IPS DF 6.9 (cell line): ENCODE measurements around the gene IGSF9B.

Experiments
- DNase-seq: peaks from one replicate; pipeline ENCODE4 v3.0.0-alpha.2; 2013; ENCODE audit warnings: low read depth, low spot score
- H3K27ac ChIP-seq: one replicate; pipeline ENCODE4 v1.5.1; 2013; ENCODE audit warnings: low read length, control low read depth
- H3K27me3 ChIP-seq: 2 replicates; pipeline ENCODE4 v1.6.1; 2013; ENCODE audit warnings: mild to moderate bottlenecking, low read length; ENCODE audit not compliant: control insufficient read depth, insufficient read depth
- H3K36me3 ChIP-seq: 2 replicates; pipeline ENCODE4 v1.6.1; 2013; ENCODE audit warnings: low read length; ENCODE audit not compliant: control insufficient read depth, insufficient read depth
- H3K4me1 ChIP-seq: 2 replicates; pipeline ENCODE4 v1.6.1; 2013; ENCODE audit warnings: low read length; ENCODE audit not compliant: control insufficient read depth, insufficient read depth
- H3K4me3 ChIP-seq: 2 replicates; pipeline ENCODE4 v1.5.1; 2013; ENCODE audit warnings: mild to moderate bottlenecking, low read length
- H3K9me3 ChIP-seq: 2 replicates; pipeline ENCODE4 v1.6.1; 2013; ENCODE audit warnings: low read length, inconsistent platforms; ENCODE audit not compliant: control insufficient read depth, insufficient read depth
- WGBS: extraction: QIAGEN DNeasy Blood & Tissue Kit; methylation state at CpG from one replicate; pipeline ENCODE4 v1.1.7; 2013; ENCODE audit warnings: mixed read lengths, missing lambda C conversion rate; ENCODE audit not compliant: insufficient read length, insufficient coverage; 5-methylcytosine and 5-hydroxymethylcytosine counted together

The IGSF9B gene

GRCh38 chr11:133921026-133921425 lies 35.7 kb downstream of the IGSF9B start:
- Histone ChIP-seq H3K4me1 (no peaks in the 10 kb centered on the region; the same call in 1 of the 2 replicates), H3K27ac (no peak overlapping the region), H3K36me3 (peaks cover 29% of the 10 kb centered on the region), H3K27me3 (no peaks in the 10 kb centered on the region), H3K9me3 (no peaks in the 10 kb centered on the region), H3K4me3 (no peak overlapping the region)
- WGBS, result no CpG with 5 or more reads among the region's 33 CpGs
- no peak for DNase-seq

- no peak overlapping the region for H3K4me3 ChIP-seq
- no peak overlapping the region for H3K27ac ChIP-seq
- DNase-seq, result no peak
- H3K27me3 ChIP-seq, result no peaks in the 10 kb centered on the region
- peaks cover 24% of the 10 kb centered on the region for H3K36me3 ChIP-seq
- WGBS, result no CpG with 5 or more reads among the region's 47 CpGs
- H3K4me1 ChIP-seq, result no peaks in the 10 kb centered on the region; the same call in 1 of the 2 replicates
- no peaks in the 10 kb centered on the region for H3K9me3 ChIP-seq
Measured at GRCh38 chr11:133920109-133920990, 36.4 kb downstream of the IGSF9B start.

GRCh38 chr11:133919330-133920108 lies 37.2 kb downstream of the IGSF9B start:
- peaks cover 19% of the 10 kb centered on the region for H3K36me3 ChIP-seq
- no peak for DNase-seq
- no CpG with 5 or more reads among the region's 66 CpGs for WGBS
- H3K27ac ChIP-seq, result no peak overlapping the region
- H3K27me3 ChIP-seq, result no peaks in the 10 kb centered on the region
- H3K9me3 ChIP-seq, result no peaks in the 10 kb centered on the region
- no peaks in the 10 kb centered on the region; the same call in 1 of the 2 replicates for H3K4me1 ChIP-seq
- no peak overlapping the region for H3K4me3 ChIP-seq

DNA sequence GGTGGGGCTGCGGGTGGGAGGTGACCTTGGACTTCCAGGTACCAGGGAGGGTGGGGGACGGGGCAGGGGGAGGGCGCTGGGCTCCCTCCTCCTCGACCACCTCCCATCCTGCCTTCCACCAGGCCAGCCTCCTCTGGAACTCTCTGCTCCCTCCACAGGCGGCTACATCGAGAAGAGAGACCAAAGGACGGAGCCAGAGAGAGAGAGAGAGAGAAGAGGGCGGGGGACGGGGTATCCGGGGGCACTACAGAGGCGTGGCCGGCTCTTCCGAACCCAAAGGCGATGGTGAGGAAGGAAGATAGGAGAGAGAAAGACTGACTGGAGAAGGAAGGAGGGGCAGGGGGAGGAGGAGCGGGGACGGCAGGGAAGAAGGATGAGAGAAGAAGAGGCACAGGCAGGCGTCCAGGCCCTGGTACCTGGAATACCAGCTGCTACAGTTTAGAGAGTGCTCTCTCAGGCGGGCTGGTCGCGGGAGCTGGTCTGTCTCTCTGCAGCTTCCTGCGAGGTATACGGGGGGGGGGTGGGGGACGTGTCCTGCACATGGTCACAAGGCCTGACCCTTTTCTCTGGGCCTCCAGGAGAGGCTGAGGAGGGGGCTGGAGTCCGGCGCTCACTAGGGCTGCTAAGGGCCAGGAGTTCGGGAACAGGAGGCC lies 38.0 kb downstream of the IGSF9B start:
- WGBS, result no CpG with 5 or more reads among the region's 26 CpGs

GRCh38 chr11:133917921-133918607 lies 38.7 kb downstream of the IGSF9B start:
- no peak for DNase-seq
- Histone ChIP-seq H3K27ac (no peak overlapping the region), H3K4me3 (0 out of 2 replicates have a peak overlapping the region, but pooled peaks have one; percentile 2), H3K36me3 (peaks cover 21% of the 10 kb centered on the region), H3K4me1 (no peaks in the 10 kb centered on the region; the same call in 1 of the 2 replicates), H3K27me3 (no peaks in the 10 kb centered on the region), H3K9me3 (no peaks in the 10 kb centered on the region)
- WGBS, result no CpG with 5 or more reads among the region's 52 CpGs

More for the DNA sequence above, 38.0 kb downstream of the IGSF9B start:
- DNase-seq, result no peak
- Histone ChIP-seq H3K9me3 (no peaks in the 10 kb centered on the region), H3K36me3 (peaks cover 19% of the 10 kb centered on the region), H3K4me1 (no peaks in the 10 kb centered on the region; the same call in 1 of the 2 replicates), H3K4me3 (0 out of 2 replicates have a peak overlapping the region, but pooled peaks have one; percentile 2), H3K27ac (no peak overlapping the region), H3K27me3 (no peaks in the 10 kb centered on the region)

DNA sequence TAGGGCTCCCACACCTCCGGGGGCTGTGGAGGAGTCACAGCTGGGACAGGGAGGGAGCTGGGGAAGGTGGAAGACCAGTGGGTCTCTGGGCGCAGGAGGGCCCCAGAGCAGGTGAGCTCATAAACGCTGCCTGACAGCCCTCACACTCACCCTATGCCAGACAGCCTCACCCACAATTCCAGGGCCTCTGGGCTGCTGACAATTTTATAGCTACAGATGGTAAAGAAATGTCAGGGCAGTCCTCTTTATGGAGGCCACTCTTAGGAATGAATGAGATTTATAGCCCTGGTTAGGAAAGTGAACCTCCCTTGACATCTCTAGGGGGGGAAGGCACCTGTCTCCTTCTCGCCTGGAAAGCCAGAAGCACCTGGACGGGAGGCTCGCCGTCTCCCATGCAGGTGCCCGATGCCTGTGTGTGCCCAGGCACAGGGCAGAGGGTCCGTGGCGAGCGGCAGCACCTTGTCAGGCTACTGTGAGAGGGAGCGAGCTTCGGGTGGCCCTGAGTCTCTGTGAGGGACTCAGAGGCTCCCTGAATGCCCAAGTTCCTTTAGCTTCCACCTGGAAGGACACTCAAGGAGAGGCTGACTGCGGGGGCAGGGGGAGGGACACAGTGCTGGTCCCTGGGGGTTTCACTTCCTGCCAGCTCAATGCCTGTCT lies 39.9 kb downstream of the IGSF9B start:
- DNase-seq, result no peak
- peaks cover 18% of the 10 kb centered on the region for H3K36me3 ChIP-seq
- no peaks in the 10 kb centered on the region for H3K27me3 ChIP-seq
- no peak overlapping the region for H3K27ac ChIP-seq
- H3K9me3 ChIP-seq, result no peaks in the 10 kb centered on the region
- no CpG with 5 or more reads among the region's 14 CpGs for WGBS
- H3K4me3 ChIP-seq, result no peak overlapping the region
- H3K4me1 ChIP-seq, result no peaks in the 10 kb centered on the region; the same call in 1 of the 2 replicates

- Histone ChIP-seq H3K27ac (no peak overlapping the region), H3K4me1 (no peaks in the 10 kb centered on the region; the same call in 1 of the 2 replicates), H3K4me3 (no peak overlapping the region), H3K36me3 (peaks cover 12% of the 10 kb centered on the region; the same call in 1 of the 2 replicates), H3K9me3 (no peaks in the 10 kb centered on the region), H3K27me3 (no peaks in the 10 kb centered on the region)
- DNase-seq, result no peak
- WGBS, result no CpG with 5 or more reads among the region's 10 CpGs
Measured at GRCh38 chr11:133913761-133914160, 43.0 kb downstream of the IGSF9B start.

DNA sequence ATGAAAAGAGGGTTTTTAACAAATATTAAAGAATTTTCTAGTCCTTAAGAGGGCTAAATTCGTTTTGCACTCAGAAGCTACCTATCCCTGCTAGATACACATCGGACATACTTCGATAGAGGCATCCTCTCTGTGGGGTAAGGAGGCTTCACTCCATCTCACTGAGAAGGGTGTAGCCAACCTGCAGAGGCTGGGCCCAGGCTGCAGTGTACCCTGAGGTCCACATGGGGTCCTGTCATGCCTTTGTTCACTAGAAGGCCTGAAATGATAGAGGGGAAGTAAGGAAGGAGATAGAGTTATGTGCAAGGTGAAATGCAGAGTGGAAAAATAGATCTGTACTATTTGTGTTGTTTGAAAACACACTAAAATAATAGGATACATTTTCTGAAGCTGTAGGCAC lies 45.6 kb downstream of the IGSF9B start:
- H3K9me3 ChIP-seq, result no peaks in the 10 kb centered on the region
- H3K4me1 ChIP-seq, result no peaks in the 10 kb centered on the region
- WGBS, result no CpG with 5 or more reads among the region's 3 CpGs
- no peak for DNase-seq
- no peaks in the 10 kb centered on the region for H3K27me3 ChIP-seq
- no peak overlapping the region for H3K4me3 ChIP-seq
- H3K27ac ChIP-seq, result no peak overlapping the region
- H3K36me3 ChIP-seq, result peaks cover 21% of the 10 kb centered on the region; the same call in 1 of the 2 replicates

- H3K27ac ChIP-seq, result no peak overlapping the region
- DNase-seq, result no peak
- H3K9me3 ChIP-seq, result no peaks in the 10 kb centered on the region
- peaks cover 21% of the 10 kb centered on the region; the same call in 1 of the 2 replicates for H3K36me3 ChIP-seq
- H3K4me3 ChIP-seq, result no peak overlapping the region
- H3K4me1 ChIP-seq, result no peaks in the 10 kb centered on the region
- no CpG with 5 or more reads among the region's 14 CpGs for WGBS
- no peaks in the 10 kb centered on the region for H3K27me3 ChIP-seq
Measured at GRCh38 chr11:133910101-133910500, 46.7 kb downstream of the IGSF9B start.
